ENCODE measurements around the gene AP2A1.

AP2A1 gene

GRCh38 chr19:49839713-49840112 is 72.9 kb downstream of the AP2A1 start:
- no peaks in the 10 kb centered on the region for H3K79me2 ChIP-seq (ENCODE audit: control insufficient read depth, insufficient read depth, low read length, unreplicated experiment)
- H3K27ac ChIP-seq (ENCODE audit: low read depth, low read length): no peak overlapping the region
- no peak overlapping the region for H3K4me3 ChIP-seq (ENCODE audit: low read depth, low read length)
- H3K4me1 ChIP-seq (ENCODE audit: control insufficient read depth, insufficient read depth, low read length, unreplicated experiment): no peaks in the 10 kb centered on the region
- no peaks in the 10 kb centered on the region for H3K27me3 ChIP-seq (ENCODE audit: insufficient read depth, low read length)
- H3K36me3 ChIP-seq (ENCODE audit: insufficient read depth, low read length): no peaks in the 10 kb centered on the region
- H2AFZ ChIP-seq (ENCODE audit: low read length, unreplicated experiment): no peak overlapping the region

DNA sequence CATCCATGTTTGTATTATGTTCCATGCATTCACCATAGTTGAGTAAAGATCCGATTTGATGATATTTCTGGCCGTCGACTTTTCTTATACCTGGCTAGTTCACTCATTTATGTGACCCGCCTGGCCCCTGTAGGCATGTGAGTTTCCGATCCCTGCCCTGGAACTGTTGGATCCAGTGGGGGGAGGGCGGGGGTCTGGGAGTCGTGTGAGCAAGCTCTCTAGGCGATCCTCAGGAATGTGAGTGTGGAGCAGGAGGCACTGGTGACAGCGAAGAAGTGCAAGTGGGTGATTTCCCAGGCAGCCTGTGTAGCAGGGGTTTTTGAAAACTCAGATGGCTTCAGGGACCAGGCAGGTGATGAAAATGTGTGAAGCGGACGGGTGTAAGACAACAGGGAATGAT is 73.5 kb downstream of the AP2A1 start:
- H2AFZ ChIP-seq (ENCODE audit: low read length, unreplicated experiment): no peak overlapping the region
- no peaks in the 10 kb centered on the region for H3K36me3 ChIP-seq (ENCODE audit: insufficient read depth, low read length)
- no peak overlapping the region for H3K4me3 ChIP-seq (ENCODE audit: low read depth, low read length)
- no peaks in the 10 kb centered on the region for H3K27me3 ChIP-seq (ENCODE audit: insufficient read depth, low read length)
- no peak overlapping the region for H3K27ac ChIP-seq (ENCODE audit: low read depth, low read length)
- no peaks in the 10 kb centered on the region for H3K79me2 ChIP-seq (ENCODE audit: control insufficient read depth, insufficient read depth, low read length, unreplicated experiment)
- no peaks in the 10 kb centered on the region for H3K4me1 ChIP-seq (ENCODE audit: control insufficient read depth, insufficient read depth, low read length, unreplicated experiment)

DNA sequence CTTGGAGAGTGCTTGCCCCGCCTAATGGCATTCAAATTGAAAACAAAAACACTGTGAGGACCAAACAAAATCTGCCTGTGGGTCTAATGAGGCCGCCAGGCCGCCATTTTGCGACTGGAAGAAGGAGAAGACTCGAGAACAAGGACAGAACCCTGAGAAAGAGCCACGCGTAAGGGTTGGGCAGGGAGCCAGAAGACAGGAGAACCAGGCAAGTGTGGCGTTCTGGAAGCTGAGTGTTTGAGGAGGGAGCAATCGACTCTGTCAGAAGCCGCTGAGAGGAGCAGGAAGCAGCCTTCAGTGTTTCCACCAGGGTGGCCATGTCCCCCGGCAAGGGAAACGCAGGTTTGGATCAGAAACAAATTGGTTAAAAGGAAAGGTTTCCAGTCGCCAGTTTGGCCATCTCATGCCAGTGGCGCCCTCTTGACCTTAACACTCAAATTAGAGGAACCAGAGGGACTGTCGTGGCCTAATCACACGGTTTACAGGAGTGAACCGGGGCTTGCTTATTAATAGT is 74.0 kb downstream of the AP2A1 start:
- no peaks in the 10 kb centered on the region for H3K4me1 ChIP-seq (ENCODE audit: control insufficient read depth, insufficient read depth, low read length, unreplicated experiment)
- H3K27ac ChIP-seq (ENCODE audit: low read depth, low read length): no peak overlapping the region
- H3K27me3 ChIP-seq (ENCODE audit: insufficient read depth, low read length): no peaks in the 10 kb centered on the region
- no peaks in the 10 kb centered on the region for H3K36me3 ChIP-seq (ENCODE audit: insufficient read depth, low read length)
- H3K4me3 ChIP-seq (ENCODE audit: low read depth, low read length): no peak overlapping the region
- no peak overlapping the region for H2AFZ ChIP-seq (ENCODE audit: low read length, unreplicated experiment)
- no peaks in the 10 kb centered on the region for H3K79me2 ChIP-seq (ENCODE audit: control insufficient read depth, insufficient read depth, low read length, unreplicated experiment)

- Histone ChIP-seq H3K79me2 (ENCODE audit: control insufficient read depth, insufficient read depth, low read length, unreplicated experiment) (no peaks in the 10 kb centered on the region), H3K4me1 (ENCODE audit: control insufficient read depth, insufficient read depth, low read length, unreplicated experiment) (peaks cover 5% of the 10 kb centered on the region)
Observed at GRCh38 chr19:49843265-49843664, 76.5 kb downstream of the AP2A1 start.

GRCh38 chr19:49844138-49845095 is 77.6 kb downstream of the AP2A1 start:
- Histone ChIP-seq H3K4me3 (ENCODE audit: low read depth, low read length) (no peak overlapping the region), H3K4me1 (ENCODE audit: control insufficient read depth, insufficient read depth, low read length, unreplicated experiment) (peaks cover 10% of the 10 kb centered on the region), H3K27me3 (ENCODE audit: insufficient read depth, low read length) (no peaks in the 10 kb centered on the region), H3K27ac (ENCODE audit: low read depth, low read length) (no peak overlapping the region), H3K79me2 (ENCODE audit: control insufficient read depth, insufficient read depth, low read length, unreplicated experiment) (no peaks in the 10 kb centered on the region), H3K36me3 (ENCODE audit: insufficient read depth, low read length) (no peaks in the 10 kb centered on the region), H2AFZ (ENCODE audit: low read length, unreplicated experiment) (no peak overlapping the region)

More at GRCh38 chr19:49843265-49843664, 76.5 kb downstream of the AP2A1 start:
- no peaks in the 10 kb centered on the region for H3K36me3 ChIP-seq (ENCODE audit: insufficient read depth, low read length)
- H3K4me3 ChIP-seq (ENCODE audit: low read depth, low read length): no peak overlapping the region
- no peak overlapping the region for H3K27ac ChIP-seq (ENCODE audit: low read depth, low read length)
- H2AFZ ChIP-seq (ENCODE audit: low read length, unreplicated experiment): no peak overlapping the region
- H3K27me3 ChIP-seq (ENCODE audit: insufficient read depth, low read length): no peaks in the 10 kb centered on the region

- H3K27me3 ChIP-seq (ENCODE audit: insufficient read depth, low read length): no peaks in the 10 kb centered on the region
- H3K79me2 ChIP-seq (ENCODE audit: control insufficient read depth, insufficient read depth, low read length, unreplicated experiment): peaks cover 5% of the 10 kb centered on the region
- H3K27ac ChIP-seq (ENCODE audit: low read depth, low read length): no peak overlapping the region
- no peak overlapping the region for H3K4me3 ChIP-seq (ENCODE audit: low read depth, low read length)
- no peaks in the 10 kb centered on the region for H3K36me3 ChIP-seq (ENCODE audit: insufficient read depth, low read length)
- H3K4me1 ChIP-seq (ENCODE audit: control insufficient read depth, insufficient read depth, low read length, unreplicated experiment): peaks cover 10% of the 10 kb centered on the region
- no peak overlapping the region for H2AFZ ChIP-seq (ENCODE audit: low read length, unreplicated experiment)
Observed at GRCh38 chr19:49845414-49845813, 78.6 kb downstream of the AP2A1 start.

- H2AFZ ChIP-seq (ENCODE audit: low read length, unreplicated experiment): no peak overlapping the region
- H3K4me1 ChIP-seq (ENCODE audit: control insufficient read depth, insufficient read depth, low read length, unreplicated experiment): peaks cover 10% of the 10 kb centered on the region
- H3K79me2 ChIP-seq (ENCODE audit: control insufficient read depth, insufficient read depth, low read length, unreplicated experiment): peaks cover 5% of the 10 kb centered on the region
- H3K27ac ChIP-seq (ENCODE audit: low read depth, low read length): no peak overlapping the region
- no peaks in the 10 kb centered on the region for H3K27me3 ChIP-seq (ENCODE audit: insufficient read depth, low read length)
- no peaks in the 10 kb centered on the region for H3K36me3 ChIP-seq (ENCODE audit: insufficient read depth, low read length)
- H3K4me3 ChIP-seq (ENCODE audit: low read depth, low read length): no peak overlapping the region
Observed at GRCh38 chr19:49846408-49846807, 79.6 kb downstream of the AP2A1 start.

GRCh38 chr19:49847731-49848696 is 81.2 kb downstream of the AP2A1 start:
- Histone ChIP-seq H3K4me3 (ENCODE audit: low read depth, low read length) (no peak overlapping the region), H3K36me3 (ENCODE audit: insufficient read depth, low read length) (no peaks in the 10 kb centered on the region), H3K27me3 (ENCODE audit: insufficient read depth, low read length) (no peaks in the 10 kb centered on the region), H2AFZ (ENCODE audit: low read length, unreplicated experiment) (no peak overlapping the region), H3K4me1 (ENCODE audit: control insufficient read depth, insufficient read depth, low read length, unreplicated experiment) (peaks cover 18% of the 10 kb centered on the region), H3K27ac (ENCODE audit: low read depth, low read length) (no peak overlapping the region), H3K79me2 (ENCODE audit: control insufficient read depth, insufficient read depth, low read length, unreplicated experiment) (peaks cover 19% of the 10 kb centered on the region)

DNA sequence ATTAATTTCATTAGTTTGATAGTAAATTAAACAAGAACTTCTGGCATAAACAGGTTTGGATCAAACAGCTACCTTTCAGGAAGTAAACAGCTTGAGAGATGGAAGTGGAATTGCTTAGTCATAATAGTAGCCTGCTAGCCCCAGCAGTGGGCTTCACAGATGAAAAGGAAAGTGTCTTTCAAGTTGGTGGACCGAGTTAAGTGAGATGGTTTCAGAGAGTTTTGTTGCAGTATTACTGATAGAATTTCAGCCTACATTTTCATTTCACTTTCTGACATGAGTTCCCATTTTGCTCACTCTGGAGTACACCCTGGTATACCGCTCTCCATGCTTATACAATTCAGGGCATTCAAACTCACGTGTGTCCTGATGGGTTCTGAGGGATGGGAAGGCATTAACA is 82.1 kb downstream of the AP2A1 start:
- no peak overlapping the region for H2AFZ ChIP-seq (ENCODE audit: low read length, unreplicated experiment)
- peaks cover 25% of the 10 kb centered on the region for H3K79me2 ChIP-seq (ENCODE audit: control insufficient read depth, insufficient read depth, low read length, unreplicated experiment)
- H3K36me3 ChIP-seq (ENCODE audit: insufficient read depth, low read length): no peaks in the 10 kb centered on the region
- H3K4me1 ChIP-seq (ENCODE audit: control insufficient read depth, insufficient read depth, low read length, unreplicated experiment): peaks cover 18% of the 10 kb centered on the region
- H3K4me3 ChIP-seq (ENCODE audit: low read depth, low read length): no peak overlapping the region
- H3K27me3 ChIP-seq (ENCODE audit: insufficient read depth, low read length): no peaks in the 10 kb centered on the region
- no peak overlapping the region for H3K27ac ChIP-seq (ENCODE audit: low read depth, low read length)

DNA sequence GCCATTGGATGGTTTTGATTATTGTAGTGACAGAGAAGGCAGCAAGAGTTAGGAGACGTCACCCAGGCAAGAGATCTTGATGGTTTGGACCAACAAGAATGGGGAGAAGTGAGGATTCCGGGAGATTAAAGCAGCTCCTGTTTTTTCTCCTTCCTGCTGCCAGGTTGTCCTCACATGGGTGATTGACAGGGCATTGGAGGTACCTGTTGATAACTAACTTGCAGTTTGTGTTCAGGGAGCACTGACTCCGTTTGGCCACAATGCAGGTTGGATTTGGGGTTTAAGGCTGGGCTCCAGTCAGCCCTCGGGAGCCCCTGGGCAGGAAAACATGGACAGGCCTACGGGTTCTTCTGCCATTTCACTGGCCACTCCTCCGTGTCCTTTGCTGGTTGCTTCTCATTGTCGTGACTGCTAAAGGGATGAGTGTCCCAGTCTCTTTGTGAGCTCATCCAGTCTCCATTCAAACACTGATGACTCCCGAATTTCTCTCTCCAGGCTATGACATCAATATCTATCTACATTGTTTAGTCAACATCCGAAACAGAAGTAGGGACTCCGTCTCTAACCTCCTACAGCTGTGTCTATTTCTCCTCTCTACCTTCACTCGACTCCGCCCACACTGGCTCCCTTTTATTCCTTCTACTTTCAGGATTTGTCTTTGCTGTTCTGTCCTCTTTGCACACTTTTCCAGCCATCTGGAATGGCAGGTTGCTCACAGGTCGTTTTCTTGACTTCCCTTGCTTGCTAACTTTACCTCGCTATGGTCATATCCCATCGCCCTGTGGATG is 82.8 kb downstream of the AP2A1 start:
- Histone ChIP-seq H3K4me3 (ENCODE audit: low read depth, low read length) (peak overlapping the region; percentile 96), H2AFZ (ENCODE audit: low read length, unreplicated experiment) (no peak overlapping the region), H3K4me1 (ENCODE audit: control insufficient read depth, insufficient read depth, low read length, unreplicated experiment) (peaks cover 18% of the 10 kb centered on the region), H3K79me2 (ENCODE audit: control insufficient read depth, insufficient read depth, low read length, unreplicated experiment) (peaks cover 26% of the 10 kb centered on the region), H3K36me3 (ENCODE audit: insufficient read depth, low read length) (no peaks in the 10 kb centered on the region), H3K27me3 (ENCODE audit: insufficient read depth, low read length) (no peaks in the 10 kb centered on the region), H3K27ac (ENCODE audit: low read depth, low read length) (no peak overlapping the region)

Measured in ACC112 (cell line).